Neural progenitor cell (in vitro differentiated cells): Measurements from ENCODE around the gene SLC25A18.

ENCODE experiments used
- CTCF ChIP-seq: fragments of 200-600 bp; sonication (generic); IDR thresholded peaks from 2 replicates; pipeline ENCODE4 v1.5.1; 2017; ENCODE audit warnings: antibody characterized with exemption, mild to moderate bottlenecking
- EZH2 ChIP-seq: fragments of 200-600 bp; sonication (generic); IDR thresholded peaks from 2 replicates; pipeline ENCODE4 v1.6.1; 2017; ENCODE audit warnings: antibody characterized with exemption, mild to moderate bottlenecking, moderate library complexity
- EZH2phosphoT487 ChIP-seq: fragments of 200-600 bp; sonication (generic); IDR thresholded peaks from 2 replicates; pipeline ENCODE4 v1.6.1; 2017; ENCODE audit warnings: antibody characterized with exemption

- TF ChIP-seq CTCF (no peak), EZH2phosphoT487 (no peak), EZH2 (no peak)
These were observed 17.8 kb downstream of the SLC25A18 start for GRCh38 chr22:17581056-17581455.
